H1 (cell line): ENCODE data around the gene ZNF440. TPM values are rescaled to one million over a fixed set of nuclear protein-coding genes. Genes with fewer than 3 reads are reported as not detected.

Experiments
- ATF3 ChIP-seq: IDR thresholded peaks from 2 replicates; pipeline ENCODE4 v1.6.1; 2011; ENCODE audit warnings: low read depth, mild to moderate bottlenecking, low read length; ENCODE audit not compliant: insufficient read depth
- GTF2F1 ChIP-seq: IDR thresholded peaks from 2 replicates; pipeline ENCODE4 v1.6.1; 2012; ENCODE audit warnings: low read depth, low read length, improper control_type of control experiment, borderline replicate concordance
- KDM1A ChIP-seq: fragments of 200-600, 300-600 bp; sonication (generic); IDR thresholded peaks from 2 replicates; pipeline ENCODE4 v1.7.1; 2016; ENCODE audit warnings: mild to moderate bottlenecking, low read length, borderline replicate concordance
- polyA plus RNA-seq, 7 experiments: library from polyadenylated mRNA; depleted of rRNA in 3 of 7; stranded (reverse) in 5 of 7; unstranded in 2 of 7; fragments of >200 nt in 5 of 7; fragments of 200-250 nt in 2 of 7; gene quantifications; 1 replicate in 5 of 7; 2 replicates in 1 of 7; 4 replicates in 1 of 7; pipeline versions ENCODE4 v1.2.1 to v1.2.3, GENCODE V29; 2011 to 2013; ENCODE audit warnings: missing spikeins in 2 of 7, mixed read lengths in 2 of 7
- total RNA-seq: library from RNA; stranded (reverse); fragmentation: NEBNext Ultra II Directional; extraction: Animal tissue kit (Norgen Biotek cat#: 25700); gene quantifications from 2 replicates; pipeline ENCODE4 v1.2.1, GENCODE V29; 2021

Gene ZNF440
- total and polyA plus RNA-seq, 2 of the 8 experiments (the other 6 are each of a cell fraction or from before 2014, with no cell fraction given): 0.77 to 6.5 TPM

GRCh38 chr19:11784356-11784755 is 29.7 kb upstream of the ZNF440 start (continued):
- TF ChIP-seq KDM1A: no peak
- no peak for TF ChIP-seq GTF2F1
- TF ChIP-seq ATF3: no peak
